OCI-LY7 (cell line): Measurements from ENCODE around the gene TOP1. TPM values are rescaled to one million over a fixed set of nuclear protein-coding genes. Genes with fewer than 3 reads are reported as not detected.

Source experiments
- BruUV-seq: library from RNA; stranded (reverse); fragments of 400-500 nt; replicated peaks from 2 replicates; lab custom pipeline; 2021; lab: Mats Ljungman, UMichigan
- CTCF ChIA-PET: fragments of 300-600 bp; sonication (Branson Sonifier 250); formaldehyde crosslinking; loops from one replicate; lab custom pipeline; 2022; ENCODE audit warnings: antibody characterized with exemption; ENCODE audit not compliant: unreplicated experiment; lab: Charles Lee
- POLR2A ChIA-PET: fragments of 300-600 bp; sonication (Branson Sonifier 250); formaldehyde crosslinking; loops from one replicate; lab custom pipeline; 2022; ENCODE audit warnings: antibody characterized with exemption; lab: Charles Lee
- DNase-seq: peaks from one replicate; pipeline ENCODE4 v3.0.0-alpha.2; 2015; ENCODE audit warnings: low spot score
- H2AFZ ChIP-seq: fragments of 200-600 bp; sonication (generic), shearing (Covaris generic); 2 replicates; pipeline ENCODE4 v1.6.1; 2014; ENCODE audit warnings: mild to moderate bottlenecking, antibody characterized with exemption, low read length, moderate library complexity
- H3K27ac ChIP-seq: fragments of 200-600 bp; sonication (generic); 2 replicates; pipeline ENCODE4 v1.5.1; 2014; ENCODE audit warnings: mixed run types, low read depth, mild to moderate bottlenecking, moderate library complexity, low read length, inconsistent platforms; ENCODE audit not compliant: poor library complexity, severe bottlenecking
- H3K36me3 ChIP-seq: fragments of 200-600 bp; sonication (generic); 2 replicates; pipeline ENCODE4 v1.6.1; 2014; ENCODE audit warnings: mild to moderate bottlenecking, antibody characterized with exemption, low read length, moderate library complexity, mixed read lengths; ENCODE audit not compliant: insufficient read depth
- H3K4me1 ChIP-seq: fragments of 200-600 bp; sonication (generic); 2 replicates; pipeline ENCODE4 v1.5.1; 2014; ENCODE audit warnings: mild to moderate bottlenecking, low read length; ENCODE audit not compliant: insufficient read depth, poor library complexity, severe bottlenecking
- H3K4me2 ChIP-seq: fragments of 200-600 bp; sonication (generic); 2 replicates; pipeline ENCODE4 v1.6.1; 2014; ENCODE audit warnings: mild to moderate bottlenecking, low read length
- H3K4me3 ChIP-seq: fragments of 200-600 bp; sonication (generic); 2 replicates; pipeline ENCODE4 v1.5.1; 2014; ENCODE audit warnings: mild to moderate bottlenecking, low read depth, low read length; ENCODE audit not compliant: poor library complexity, severe bottlenecking
- H3K79me2 ChIP-seq: fragments of 200-600 bp; sonication (generic); 2 replicates; pipeline ENCODE4 v1.6.1; 2016; ENCODE audit warnings: low read depth, mild to moderate bottlenecking, low read length, moderate library complexity, mixed read lengths; ENCODE audit not compliant: insufficient read depth
- H3K9me2 ChIP-seq: fragments of 200-600 bp; sonication (generic); 2 replicates; pipeline ENCODE4 v1.6.1; 2016; ENCODE audit warnings: mild to moderate bottlenecking, low read length, mixed read lengths; ENCODE audit not compliant: insufficient read depth
- H3K9me3 ChIP-seq: fragments of 200-600 bp; sonication (generic); 2 replicates; pipeline ENCODE4 v1.6.1; 2014; ENCODE audit warnings: mild to moderate bottlenecking, mixed run types, low read length, mixed read lengths
- H4K20me1 ChIP-seq: fragments of 200-600 bp; sonication (generic); 2 replicates; pipeline ENCODE4 v1.6.1; 2014; ENCODE audit warnings: mild to moderate bottlenecking, antibody characterized with exemption, low read length, moderate library complexity, mixed read lengths; ENCODE audit not compliant: insufficient read depth
- EZH2phosphoT487 ChIP-seq: fragments of 200-600 bp; sonication (generic); IDR thresholded peaks from 2 replicates; pipeline ENCODE4 v1.6.1; 2018; ENCODE audit warnings: low read depth, borderline replicate concordance, mild to moderate bottlenecking, mixed run types, antibody characterized with exemption, low read length, moderate library complexity, mixed read lengths
- intact Hi-C: fragments of 100-400 bp; cut with micrococcal nuclease; formaldehyde crosslinking; loops from one replicate; pipeline ENCODE4 v1.10.0; 2022; ENCODE audit not compliant: unreplicated experiment
- total RNA-seq, 2 experiments: library from RNA; depleted of rRNA in 1 of 2; stranded (reverse); fragments of >200 nt in 1 of 2; shearing (Covaris generic) in 1 of 2; gene quantifications; 2 replicates each; pipeline ENCODE4 v1.2.3, GENCODE V29; 2014 to 2022
- TF ChIP-seq, protein P1 (sequence below): fragments of 200-600 bp; sonication (generic); conservative IDR thresholded peaks from 2 replicates; pipeline ENCODE4 v1.5.1; 2014; ENCODE audit warnings: mild to moderate bottlenecking, antibody characterized with exemption, low read length, moderate library complexity, mixed read lengths

Gene TOP1
- total RNA-seq, 2 experiments from 2014 or later = 44.6 to 200 TPM

DNA sequence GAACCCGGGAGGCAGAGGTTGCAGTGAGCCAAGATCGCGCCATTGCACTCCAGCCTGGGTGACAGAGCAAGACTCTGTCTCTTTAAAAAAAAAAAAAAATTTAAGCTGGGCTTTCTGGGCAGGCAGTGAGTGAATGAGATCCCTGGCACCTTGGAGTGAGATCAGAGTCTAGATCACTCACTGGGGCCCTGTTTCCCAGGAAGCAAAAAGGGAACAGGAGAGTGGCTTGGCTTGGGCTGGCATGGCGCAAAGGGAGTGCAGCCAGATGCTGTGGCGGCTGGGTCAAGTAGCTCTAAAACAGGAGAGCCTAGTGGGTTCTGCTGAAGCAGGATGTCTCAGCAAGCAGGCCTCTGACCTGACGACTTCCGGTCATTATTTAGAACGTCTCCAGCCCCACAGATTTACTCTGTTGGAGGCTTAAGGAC is 119.2 kb downstream of the TOP1 start:
- intact Hi-C loops = no loop called here
- H3K79me2 ChIP-seq = peaks cover 93% of the 10 kb centered on the region
- no peak overlapping the region for H3K27ac ChIP-seq
- H2AFZ ChIP-seq = no peak overlapping the region
- H3K36me3 ChIP-seq = peaks cover 35% of the 10 kb centered on the region
- no peak for DNase-seq
- H3K4me2 ChIP-seq = no peak overlapping the region
- no peak overlapping the region for H3K4me3 ChIP-seq
- H4K20me1 ChIP-seq = peaks cover 14% of the 10 kb centered on the region; the same call in 1 of the 2 replicates
- TF ChIP-seq EZH2phosphoT487 = no peak
- TF ChIP-seq, protein P1, sequence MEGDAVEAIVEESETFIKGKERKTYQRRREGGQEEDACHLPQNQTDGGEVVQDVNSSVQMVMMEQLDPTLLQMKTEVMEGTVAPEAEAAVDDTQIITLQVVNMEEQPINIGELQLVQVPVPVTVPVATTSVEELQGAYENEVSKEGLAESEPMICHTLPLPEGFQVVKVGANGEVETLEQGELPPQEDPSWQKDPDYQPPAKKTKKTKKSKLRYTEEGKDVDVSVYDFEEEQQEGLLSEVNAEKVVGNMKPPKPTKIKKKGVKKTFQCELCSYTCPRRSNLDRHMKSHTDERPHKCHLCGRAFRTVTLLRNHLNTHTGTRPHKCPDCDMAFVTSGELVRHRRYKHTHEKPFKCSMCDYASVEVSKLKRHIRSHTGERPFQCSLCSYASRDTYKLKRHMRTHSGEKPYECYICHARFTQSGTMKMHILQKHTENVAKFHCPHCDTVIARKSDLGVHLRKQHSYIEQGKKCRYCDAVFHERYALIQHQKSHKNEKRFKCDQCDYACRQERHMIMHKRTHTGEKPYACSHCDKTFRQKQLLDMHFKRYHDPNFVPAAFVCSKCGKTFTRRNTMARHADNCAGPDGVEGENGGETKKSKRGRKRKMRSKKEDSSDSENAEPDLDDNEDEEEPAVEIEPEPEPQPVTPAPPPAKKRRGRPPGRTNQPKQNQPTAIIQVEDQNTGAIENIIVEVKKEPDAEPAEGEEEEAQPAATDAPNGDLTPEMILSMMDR = no peak
- POLR2A ChIA-PET = interaction anchor here (0.7 to 1.5 kb wide), 4 partner anchors 9 to 21 kb away, joined by 3 to 5 read pairs (median 4); no protein-coding TSS in a partner anchor
- CTCF ChIA-PET = interaction anchor here (0.5 kb wide), 1 partner anchor 10 kb away, joined by 4 read pairs; no protein-coding TSS in a partner anchor
- H3K9me3 ChIP-seq = no peaks in the 10 kb centered on the region
- no TSS peak for BruUV-seq
- H3K9me2 ChIP-seq = no peaks in the 10 kb centered on the region
- H3K4me1 ChIP-seq = peaks cover 50% of the 10 kb centered on the region

DNA sequence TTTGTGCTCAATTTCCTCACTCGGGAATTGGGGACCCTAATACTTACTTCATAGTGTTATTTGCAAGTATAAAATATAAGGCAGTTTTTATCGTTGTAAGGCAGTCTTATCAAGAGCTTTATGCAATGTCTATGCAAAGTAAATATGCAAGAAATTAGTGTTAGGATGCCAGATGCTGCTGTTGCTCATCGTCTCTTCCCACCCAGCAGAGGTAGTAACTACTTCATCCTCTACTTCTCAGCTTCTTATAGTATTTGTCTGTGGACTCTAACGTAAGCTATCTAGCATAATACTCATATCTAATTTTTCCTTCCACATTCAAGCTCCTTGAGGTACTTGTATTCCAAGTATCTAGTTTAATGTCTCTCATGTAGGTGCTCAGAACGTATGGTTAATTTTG is 120.3 kb downstream of the TOP1 start:
- CTCF ChIA-PET = no interaction called here
- Histone ChIP-seq H4K20me1 (peaks cover 8% of the 10 kb centered on the region; the same call in 1 of the 2 replicates), H3K27ac (no peak overlapping the region), H3K4me1 (peaks cover 48% of the 10 kb centered on the region), H3K9me2 (no peaks in the 10 kb centered on the region), H3K36me3 (peaks cover 38% of the 10 kb centered on the region), H3K4me2 (no peak overlapping the region), H3K9me3 (no peaks in the 10 kb centered on the region), H2AFZ (no peak overlapping the region), H3K4me3 (no peak overlapping the region), H3K79me2 (peaks cover 87% of the 10 kb centered on the region)
- no TSS peak for BruUV-seq
- intact Hi-C loops = no loop called here
- TF ChIP-seq, protein P1 = no peak
- no peak for TF ChIP-seq EZH2phosphoT487
- no peak for DNase-seq
- POLR2A ChIA-PET = interaction anchor here (1.0 to 1.2 kb wide), 2 partner anchors 8 to 14 kb away, joined by 3 to 5 read pairs; no protein-coding TSS in a partner anchor

DNA sequence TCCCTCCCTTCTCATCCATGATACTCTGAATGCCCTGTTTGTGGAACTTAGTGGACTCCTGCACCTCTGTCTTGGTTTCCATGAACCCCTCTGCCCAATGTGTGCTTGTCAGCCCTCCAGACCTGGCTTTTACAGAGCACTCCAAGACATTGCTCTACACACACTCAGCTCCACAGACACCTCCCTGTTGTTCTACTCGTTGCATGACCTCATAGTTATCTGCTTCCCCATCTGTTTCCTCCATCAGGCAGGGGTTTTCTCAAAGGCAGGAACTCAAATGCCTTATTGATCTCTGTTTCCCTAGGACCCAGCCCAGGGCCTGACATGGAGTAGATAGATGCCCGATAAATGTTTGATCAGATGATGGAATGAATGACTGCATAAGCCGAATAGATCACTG is 122.0 kb downstream of the TOP1 start:
- TF ChIP-seq, protein P1 = no peak
- TF ChIP-seq EZH2phosphoT487 = no peak
- ChIA-PET CTCF (no interaction called here), POLR2A (interaction anchor here (1.5 kb wide), 1 partner anchor 11 kb away, joined by 3 read pairs; no protein-coding TSS in a partner anchor)
- Histone ChIP-seq H2AFZ (no peak overlapping the region), H3K4me2 (no peak overlapping the region), H3K9me2 (no peaks in the 10 kb centered on the region), H4K20me1 (peaks cover 8% of the 10 kb centered on the region; the same call in 1 of the 2 replicates), H3K36me3 (peaks cover 21% of the 10 kb centered on the region), H3K9me3 (no peaks in the 10 kb centered on the region), H3K4me3 (no peak overlapping the region), H3K4me1 (peaks cover 48% of the 10 kb centered on the region), H3K79me2 (peaks cover 78% of the 10 kb centered on the region), H3K27ac (no peak overlapping the region)
- intact Hi-C loops = no loop called here
- no peak for DNase-seq
- no TSS peak for BruUV-seq
